Measurements from ENCODE around the gene ESRRB. TPM values are rescaled to one million over a fixed set of nuclear protein-coding genes. Genes with fewer than 3 reads are reported as not detected.

The ESRRB gene
- total RNA-seq, 1 experiment from 2014 or later = not detected

DNA sequence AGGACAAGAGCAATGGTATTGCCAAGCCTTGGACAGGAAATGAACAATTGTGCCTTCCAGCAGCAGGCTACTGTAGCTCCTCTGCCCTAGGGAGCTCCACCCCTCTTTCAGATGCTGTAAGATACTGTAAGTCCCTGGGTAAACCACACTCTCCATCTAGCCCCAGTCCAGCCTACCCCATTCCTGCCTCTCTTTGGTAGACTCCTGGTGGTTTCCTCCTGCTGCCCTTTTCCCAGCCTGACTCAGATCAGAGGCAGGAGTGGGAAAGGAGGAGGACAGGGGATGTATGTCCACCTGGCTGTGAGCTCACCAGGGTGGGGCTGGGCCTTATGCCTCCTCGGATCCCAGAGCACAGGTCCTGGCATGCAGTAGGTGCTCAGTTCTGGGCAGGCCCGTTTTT is 174.6 kb downstream of the ESRRB start:
- Histone ChIP-seq H3K36me3 (ENCODE audit: low read depth) (no peaks in the 10 kb centered on the region), H3K9me3 (ENCODE audit: insufficient read depth, low read depth) (no peaks in the 10 kb centered on the region), H3K4me3 (no peak overlapping the region), H3K9me2 (ENCODE audit: insufficient read depth) (no peaks in the 10 kb centered on the region), H3K79me2 (ENCODE audit: low read depth) (no peaks in the 10 kb centered on the region), H4K20me1 (ENCODE audit: insufficient read depth) (no peaks in the 10 kb centered on the region), H3K4me1 (replicated peaks; ENCODE audit: insufficient read depth) (no peaks in the 10 kb centered on the region), H3K27me3 (ENCODE audit: insufficient read depth, low read depth) (peaks cover 89% of the 10 kb centered on the region), H3K4me2 (no peak overlapping the region), H2AFZ (no peak overlapping the region), H3F3A (ENCODE audit: insufficient read depth, low read depth) (no peaks in the 10 kb centered on the region), H3K27ac (no peak overlapping the region)
- no TSS peak for BruUV-seq (replicated peaks)
- intact Hi-C loops (cut with micrococcal nuclease; ENCODE audit: unreplicated experiment) = no loop called here
- TF ChIP-seq, protein P1, sequence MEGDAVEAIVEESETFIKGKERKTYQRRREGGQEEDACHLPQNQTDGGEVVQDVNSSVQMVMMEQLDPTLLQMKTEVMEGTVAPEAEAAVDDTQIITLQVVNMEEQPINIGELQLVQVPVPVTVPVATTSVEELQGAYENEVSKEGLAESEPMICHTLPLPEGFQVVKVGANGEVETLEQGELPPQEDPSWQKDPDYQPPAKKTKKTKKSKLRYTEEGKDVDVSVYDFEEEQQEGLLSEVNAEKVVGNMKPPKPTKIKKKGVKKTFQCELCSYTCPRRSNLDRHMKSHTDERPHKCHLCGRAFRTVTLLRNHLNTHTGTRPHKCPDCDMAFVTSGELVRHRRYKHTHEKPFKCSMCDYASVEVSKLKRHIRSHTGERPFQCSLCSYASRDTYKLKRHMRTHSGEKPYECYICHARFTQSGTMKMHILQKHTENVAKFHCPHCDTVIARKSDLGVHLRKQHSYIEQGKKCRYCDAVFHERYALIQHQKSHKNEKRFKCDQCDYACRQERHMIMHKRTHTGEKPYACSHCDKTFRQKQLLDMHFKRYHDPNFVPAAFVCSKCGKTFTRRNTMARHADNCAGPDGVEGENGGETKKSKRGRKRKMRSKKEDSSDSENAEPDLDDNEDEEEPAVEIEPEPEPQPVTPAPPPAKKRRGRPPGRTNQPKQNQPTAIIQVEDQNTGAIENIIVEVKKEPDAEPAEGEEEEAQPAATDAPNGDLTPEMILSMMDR (conservative IDR thresholded peaks at IDR 0.05) = no peak
- TF ChIP-seq EZH2 (IDR thresholded peaks at IDR 0.05; ENCODE audit: low read depth) = no peak
- POLR2A ChIA-PET (ENCODE audit: unreplicated experiment) = no interaction called here
- CTCF ChIA-PET = no interaction called here
- no peak for DNase-seq

DNA sequence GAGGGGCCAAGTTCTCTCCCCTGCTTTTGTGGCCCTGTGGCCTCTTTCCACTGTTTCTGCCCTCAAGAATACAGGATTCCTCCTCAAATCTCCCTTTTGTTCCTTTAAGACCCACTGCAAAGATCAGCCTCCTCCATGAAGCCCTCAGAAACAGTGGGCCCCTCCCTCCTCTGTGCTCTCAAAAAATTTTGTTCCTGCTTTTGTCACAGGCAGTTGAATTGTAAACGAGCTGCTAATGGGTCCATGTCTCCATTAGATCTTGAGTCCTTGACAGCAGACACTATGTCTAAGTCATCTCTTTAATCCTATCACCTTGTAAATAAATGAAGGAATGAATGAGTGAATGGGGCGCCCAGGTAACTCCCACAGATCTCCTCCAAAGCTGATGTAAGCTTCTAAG is 175.2 kb downstream of the ESRRB start:
- DNase-seq = no peak
- Histone ChIP-seq H3K9me3 (ENCODE audit: insufficient read depth, low read depth) (no peaks in the 10 kb centered on the region), H3K79me2 (ENCODE audit: low read depth) (no peaks in the 10 kb centered on the region), H3K27ac (no peak overlapping the region), H4K20me1 (ENCODE audit: insufficient read depth) (no peaks in the 10 kb centered on the region), H3K9me2 (ENCODE audit: insufficient read depth) (no peaks in the 10 kb centered on the region), H3K4me1 (replicated peaks; ENCODE audit: insufficient read depth) (no peaks in the 10 kb centered on the region), H3F3A (ENCODE audit: insufficient read depth, low read depth) (no peaks in the 10 kb centered on the region), H3K4me2 (no peak overlapping the region), H2AFZ (no peak overlapping the region), H3K4me3 (no peak overlapping the region), H3K27me3 (ENCODE audit: insufficient read depth, low read depth) (peaks cover 89% of the 10 kb centered on the region), H3K36me3 (ENCODE audit: low read depth) (no peaks in the 10 kb centered on the region)
- CTCF ChIA-PET = no interaction called here
- no TSS peak for BruUV-seq (replicated peaks)
- TF ChIP-seq, protein P1 (conservative IDR thresholded peaks at IDR 0.05) = no peak
- no peak for TF ChIP-seq EZH2 (IDR thresholded peaks at IDR 0.05; ENCODE audit: low read depth)
- intact Hi-C loops (cut with micrococcal nuclease; ENCODE audit: unreplicated experiment) = no loop called here
- POLR2A ChIA-PET (ENCODE audit: unreplicated experiment) = no interaction called here

Other genes starting within 250 kb of the ESRRB start
- gene GPATCH2L, start 224.2 kb upstream of the ESRRB start, total RNA-seq (2021) = 124 and 142 TPM in 2 replicates